NCI-H1417 treated with DMSO at 0.1 percent for 48 hours (cell line): ENCODE data around the gene ZNF382.

ENCODE experiments used
- DNase-seq: peaks from one replicate; lab custom pipeline; 2025; lab: John Stamatoyannopoulos, UW

The ZNF382 gene

DNA sequence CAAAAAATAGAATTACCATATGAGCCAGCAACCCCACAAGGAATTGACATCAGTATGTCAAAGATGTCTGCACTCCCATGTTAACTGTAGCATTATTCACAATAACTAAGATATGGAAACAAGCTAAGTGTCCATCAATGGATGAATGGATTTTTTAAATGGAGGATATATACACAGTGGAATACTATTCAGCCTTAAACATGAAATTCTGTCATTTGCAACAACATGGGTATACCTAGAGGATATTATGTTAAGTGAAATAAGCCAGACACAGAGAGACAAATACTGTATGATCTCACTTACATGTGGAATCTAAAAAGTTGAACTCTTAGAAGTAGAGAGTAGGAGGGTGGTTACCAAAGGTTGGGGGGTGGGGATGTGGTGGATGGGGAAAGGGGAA is 74.3 kb downstream of the ZNF382 start:
- DNase-seq, result no peak
